Immature natural killer cell (primary cell): Measurements from ENCODE around the gene HRH1. TPM values are rescaled to one million over a fixed set of nuclear protein-coding genes. Genes with fewer than 3 reads are reported as not detected.
"Not testable (repeated sequence)": the region's sequence is repeated elsewhere in the genome, so short reads cannot be mapped to it uniquely, and the experiment has no call there.

Experiments used
- DNase-seq, 3 donors: peaks; one replicate each; pipeline ENCODE4 v3.0.0; 2022; ENCODE audit warnings: mixed read lengths in 1 of 3
- H3K27ac Mint-ChIP-seq, 6 donors: one replicate each; pipeline ENCODE4 v1.8.0; 2020; ENCODE audit warnings: mixed read lengths in 6 of 6, mild to moderate bottlenecking in 5 of 6, inconsistent platforms in 4 of 6, moderate library complexity in 3 of 6
- H3K27me3 Mint-ChIP-seq, 3 donors: one replicate each; pipeline ENCODE4 v1.8.0; 2020 to 2021; ENCODE audit warnings: low read depth in 3 of 3, mild to moderate bottlenecking in 3 of 3, mixed read lengths in 3 of 3, moderate library complexity in 3 of 3, inconsistent platforms in 1 of 3
- H3K36me3 Mint-ChIP-seq, 3 donors: one replicate each; pipeline ENCODE4 v1.8.0; 2020; ENCODE audit warnings: mixed read lengths in 3 of 3, inconsistent platforms in 2 of 3, mild to moderate bottlenecking in 2 of 3
- H3K4me1 Mint-ChIP-seq, 2 donors: one replicate each; pipeline ENCODE4 v1.8.0; 2020; ENCODE audit warnings: inconsistent platforms in 2 of 2, mild to moderate bottlenecking in 2 of 2, mixed read lengths in 2 of 2, moderate library complexity in 1 of 2
- H3K4me3 Mint-ChIP-seq, 5 donors: one replicate each; pipeline ENCODE4 v1.8.0; 2020; ENCODE audit warnings: mild to moderate bottlenecking in 5 of 5, mixed read lengths in 5 of 5, inconsistent platforms in 3 of 5, moderate library complexity in 3 of 5
- H3K9me3 Mint-ChIP-seq, 6 donors: one replicate each; pipeline ENCODE4 v1.8.0; 2020; ENCODE audit warnings: mild to moderate bottlenecking in 6 of 6, mixed read lengths in 6 of 6, inconsistent platforms in 4 of 6, moderate library complexity in 3 of 6
- polyA plus RNA-seq, 3 donors: library from polyadenylated mRNA; unstranded; fragments of 300-500 nt; fragmentation: Illumina TruSeq; gene quantifications; one replicate each; pipeline ENCODE4 v1.2.3, GENCODE V29; 2021

HRH1 gene
- polyA plus RNA-seq, 3 donors from 2014 or later, result 0.97 TPM; not detected in 2

DNA sequence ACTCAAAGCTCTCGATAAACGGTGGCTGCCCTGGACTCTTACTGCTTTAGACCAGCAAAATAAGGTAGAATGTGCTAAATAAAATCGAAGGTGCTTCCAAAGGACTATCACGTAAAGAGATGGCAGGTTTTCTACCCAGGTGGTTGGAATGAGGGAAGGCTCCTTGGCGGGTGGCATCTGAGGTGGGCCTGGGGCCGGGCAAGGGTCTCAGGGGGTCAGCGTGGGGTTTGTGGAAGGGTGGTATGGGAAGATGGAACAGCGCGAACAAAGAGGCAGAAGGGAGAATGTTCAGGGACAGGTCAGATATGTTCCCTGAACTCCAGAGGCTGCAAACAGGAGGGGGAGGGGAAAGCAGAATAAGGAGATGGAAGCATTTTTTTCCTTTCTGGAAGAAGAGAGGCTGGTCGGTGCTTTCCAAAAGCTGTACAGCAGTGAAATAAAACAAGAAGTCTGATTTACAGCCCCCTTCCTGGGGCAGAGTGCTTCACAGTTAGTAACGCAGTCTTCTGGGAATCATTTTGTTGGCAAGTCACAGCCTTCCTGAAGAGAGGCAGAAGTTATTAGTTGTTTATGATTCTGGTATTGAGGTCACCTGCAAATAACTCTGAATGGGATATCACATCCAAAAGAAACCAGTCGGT, 59.6 kb downstream of the HRH1 start:
- Mint-ChIP-seq H3K36me3 (no peaks in the 10 kb centered on the region), H3K4me1 (no peaks in the 10 kb centered on the region), H3K27me3 (peaks cover 2 to 6% (median 5%) of the 10 kb centered on the region in 3 donors), H3K27ac (no peak overlapping the region), H3K4me3 (no peak overlapping the region), H3K9me3 (no peaks in the 10 kb centered on the region)
- no peak for DNase-seq

DNA sequence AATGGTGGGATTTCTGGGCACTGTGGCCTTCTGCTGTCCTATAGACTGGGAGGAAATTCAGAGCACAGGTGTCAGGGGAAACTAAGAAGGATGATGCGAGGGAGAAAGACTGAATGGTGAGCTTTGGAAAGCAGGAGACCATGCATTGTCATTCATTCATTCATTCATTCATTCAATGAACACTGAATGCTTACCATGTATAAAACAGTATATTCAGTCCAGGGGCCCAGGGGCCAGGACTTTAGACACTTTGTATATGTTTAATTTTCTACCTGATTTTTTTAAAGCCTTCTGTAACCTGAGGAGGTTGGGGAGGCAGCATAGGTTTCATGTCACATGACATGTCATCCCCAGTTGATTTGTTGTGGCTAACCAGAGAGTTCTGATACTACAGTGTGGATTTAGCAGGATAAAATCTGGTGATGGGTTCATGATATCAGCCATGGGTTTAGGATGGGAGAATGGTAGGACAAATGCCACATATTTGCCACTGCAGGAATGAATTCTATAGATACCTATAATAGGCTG, 60.2 kb downstream of the HRH1 start:
- H3K36me3 Mint-ChIP-seq, result no peaks in the 10 kb centered on the region
- no peak for DNase-seq
- H3K27me3 Mint-ChIP-seq, result peaks cover 2 to 6% (median 5%) of the 10 kb centered on the region in 3 donors
- H3K4me1 Mint-ChIP-seq, result no peaks in the 10 kb centered on the region
- H3K9me3 Mint-ChIP-seq, result no peaks in the 10 kb centered on the region
- H3K4me3 Mint-ChIP-seq, result no peak overlapping the region
- no peak overlapping the region for H3K27ac Mint-ChIP-seq

DNA sequence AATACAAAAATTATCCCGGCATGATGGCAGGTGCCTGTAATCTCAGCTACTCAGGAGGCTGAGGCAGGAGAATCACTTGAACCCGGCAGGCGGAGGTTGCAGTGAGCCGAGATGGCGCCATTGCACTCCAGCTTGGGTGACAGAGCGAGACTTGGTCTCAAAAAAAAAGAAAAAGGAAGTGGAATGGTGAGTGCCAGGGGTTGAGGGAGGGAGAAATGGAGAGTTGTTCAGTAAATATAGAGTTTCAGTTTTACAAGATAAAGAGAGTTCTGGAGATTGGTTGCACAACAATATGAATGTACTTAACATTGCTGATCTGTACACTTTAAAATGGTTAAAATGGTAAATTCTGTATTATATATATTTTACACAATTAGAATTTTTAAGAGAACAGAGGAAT, 63.1 kb downstream of the HRH1 start:
- not testable (repeated sequence) for DNase-seq, H3K36me3 Mint-ChIP-seq, H3K9me3 Mint-ChIP-seq, H3K27ac Mint-ChIP-seq, H3K4me3 Mint-ChIP-seq, H3K4me1 Mint-ChIP-seq, H3K27me3 Mint-ChIP-seq

DNA sequence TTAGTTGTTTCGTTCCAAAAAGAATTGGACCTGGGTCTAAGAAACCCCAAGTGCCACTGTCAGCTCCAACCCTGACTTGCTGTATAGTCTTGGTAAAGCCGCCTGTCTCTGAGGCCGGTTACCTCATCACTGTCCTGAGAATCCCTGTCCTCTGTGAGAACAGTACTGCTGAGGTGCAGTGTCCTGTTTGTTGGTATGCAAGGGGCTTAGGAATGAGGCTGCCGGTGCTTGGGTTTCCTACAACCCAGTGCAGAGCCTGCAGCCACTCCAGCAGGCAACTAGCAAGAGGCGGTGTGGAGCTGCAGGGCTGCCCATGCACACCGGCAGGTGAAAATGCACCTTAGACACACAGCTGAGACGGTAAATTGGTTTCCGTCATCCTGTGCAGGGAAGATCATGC, 65.9 kb downstream of the HRH1 start:
- no peaks in the 10 kb centered on the region for H3K9me3 Mint-ChIP-seq
- no peak overlapping the region for H3K4me3 Mint-ChIP-seq
- H3K36me3 Mint-ChIP-seq, result no peaks in the 10 kb centered on the region
- DNase-seq, result no peak
- no peak overlapping the region for H3K27ac Mint-ChIP-seq
- H3K27me3 Mint-ChIP-seq, result peaks cover 2 to 5% (median 4%) of the 10 kb centered on the region in 3 donors
- no peaks in the 10 kb centered on the region for H3K4me1 Mint-ChIP-seq

DNA sequence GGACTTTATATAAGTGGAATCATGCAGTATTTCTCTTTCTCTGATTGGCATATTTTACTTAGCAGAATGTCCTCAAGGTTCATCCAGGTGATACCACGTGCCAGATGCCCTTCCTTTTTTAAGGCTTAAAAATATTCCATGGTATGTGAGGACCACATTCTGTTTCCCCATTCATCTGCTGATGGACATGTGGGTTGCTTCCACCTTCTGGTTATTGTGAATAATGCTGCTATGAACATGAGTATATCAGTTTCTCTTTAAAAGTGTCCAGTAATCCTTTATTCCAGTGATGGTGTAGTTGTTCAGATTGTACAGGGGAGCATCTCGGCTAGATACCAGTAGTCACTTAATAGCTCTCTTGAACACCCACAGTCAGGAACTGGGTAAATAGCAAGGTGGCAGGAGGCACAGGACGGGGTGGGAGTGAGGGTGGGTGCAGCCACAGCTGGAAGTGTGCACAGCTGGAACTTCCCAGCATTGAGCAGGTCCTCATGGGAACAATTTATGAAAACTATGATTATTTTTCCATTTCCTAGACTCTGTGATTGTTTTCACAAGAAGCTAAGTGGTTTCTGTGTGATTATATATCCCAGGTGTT, 67.6 kb downstream of the HRH1 start:
- no peaks in the 10 kb centered on the region for H3K9me3 Mint-ChIP-seq
- peaks cover 0 to 2% of the 10 kb centered on the region in 2 donors for H3K4me1 Mint-ChIP-seq
- H3K4me3 Mint-ChIP-seq, result no peak overlapping the region
- no peak overlapping the region for H3K27ac Mint-ChIP-seq
- H3K27me3 Mint-ChIP-seq, result peaks cover 3 to 5% (median 3%) of the 10 kb centered on the region in 3 donors
- no peak for DNase-seq
- no peaks in the 10 kb centered on the region for H3K36me3 Mint-ChIP-seq

DNA sequence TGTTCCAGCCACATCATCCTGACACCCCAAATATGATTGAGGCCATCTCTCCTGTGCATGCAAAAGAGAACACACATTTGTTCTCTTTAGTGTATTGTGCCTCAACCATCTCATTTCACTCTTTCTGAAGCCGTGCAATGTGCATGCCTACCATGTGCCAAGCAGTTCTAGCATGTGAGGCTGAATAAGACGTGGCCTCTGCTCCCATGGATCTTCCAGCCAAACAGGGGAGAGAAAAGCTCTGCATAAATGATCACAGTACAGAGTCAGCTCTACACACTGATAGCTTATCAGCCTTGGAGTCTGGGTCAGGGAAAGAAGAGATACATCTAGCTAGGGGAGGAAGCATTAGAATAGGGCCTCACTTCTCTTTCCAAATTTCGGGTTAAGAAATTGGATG, 69.7 kb downstream of the HRH1 start:
- Mint-ChIP-seq H3K4me1 (peaks cover 0 to 5% of the 10 kb centered on the region in 2 donors), H3K36me3 (no peaks in the 10 kb centered on the region), H3K27ac (no peak overlapping the region)

DNA sequence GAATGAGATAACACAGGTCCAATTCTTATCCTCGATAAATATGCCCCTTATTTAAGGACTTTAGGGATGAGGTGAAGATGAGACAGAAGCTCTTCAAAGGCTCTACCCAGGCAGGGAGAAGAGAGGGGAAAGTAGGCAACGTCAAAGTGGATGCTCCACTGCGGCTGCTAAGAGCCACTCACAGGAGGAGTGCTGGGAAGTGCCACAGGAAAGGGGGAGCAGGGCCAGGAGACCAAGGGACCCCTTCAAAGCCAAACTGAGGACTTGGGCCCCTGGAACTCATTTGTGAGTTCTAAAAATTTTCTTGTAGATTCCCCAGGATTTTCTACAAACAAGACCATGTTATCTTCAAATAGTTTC, 70.6 kb downstream of the HRH1 start:
- Mint-ChIP-seq H3K36me3 (no peaks in the 10 kb centered on the region), H3K4me3 (no peak overlapping the region), H3K4me1 (peaks cover 0 to 5% of the 10 kb centered on the region in 2 donors), H3K27me3 (peaks cover 2 to 3% (median 2%) of the 10 kb centered on the region in 3 donors), H3K27ac (no peak overlapping the region), H3K9me3 (no peaks in the 10 kb centered on the region)
- no peak for DNase-seq

More for the DNA sequence above, 69.7 kb downstream of the HRH1 start:
- Mint-ChIP-seq H3K4me3 (no peak overlapping the region), H3K9me3 (no peaks in the 10 kb centered on the region), H3K27me3 (peaks cover 2 to 3% (median 2%) of the 10 kb centered on the region in 3 donors)
- no peak for DNase-seq

DNA sequence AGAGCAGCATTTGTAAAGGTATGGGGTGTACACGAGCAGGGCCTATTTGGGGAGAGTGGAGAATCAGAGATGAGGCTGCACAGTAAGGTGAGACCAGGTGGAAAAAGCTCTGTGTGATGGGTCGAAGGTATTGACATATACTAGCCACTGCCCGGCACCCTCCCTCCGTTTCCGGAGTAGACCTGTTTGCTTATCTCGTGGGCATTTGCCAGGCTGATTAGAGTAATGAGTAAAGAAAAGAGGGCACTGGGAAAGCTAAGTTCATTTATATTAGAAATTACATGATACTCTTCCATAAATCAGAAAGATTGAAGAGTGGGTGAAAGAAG, 71.7 kb downstream of the HRH1 start:
- peaks cover 0 to 5% of the 10 kb centered on the region in 2 donors for H3K4me1 Mint-ChIP-seq
- H3K4me3 Mint-ChIP-seq, result no peak overlapping the region
- no peaks in the 10 kb centered on the region for H3K9me3 Mint-ChIP-seq
- H3K27ac Mint-ChIP-seq, result no peak overlapping the region
- no peaks in the 10 kb centered on the region for H3K36me3 Mint-ChIP-seq
- H3K27me3 Mint-ChIP-seq, result peaks cover 2 to 6% (median 2%) of the 10 kb centered on the region in 3 donors
- DNase-seq, result no peak

DNA sequence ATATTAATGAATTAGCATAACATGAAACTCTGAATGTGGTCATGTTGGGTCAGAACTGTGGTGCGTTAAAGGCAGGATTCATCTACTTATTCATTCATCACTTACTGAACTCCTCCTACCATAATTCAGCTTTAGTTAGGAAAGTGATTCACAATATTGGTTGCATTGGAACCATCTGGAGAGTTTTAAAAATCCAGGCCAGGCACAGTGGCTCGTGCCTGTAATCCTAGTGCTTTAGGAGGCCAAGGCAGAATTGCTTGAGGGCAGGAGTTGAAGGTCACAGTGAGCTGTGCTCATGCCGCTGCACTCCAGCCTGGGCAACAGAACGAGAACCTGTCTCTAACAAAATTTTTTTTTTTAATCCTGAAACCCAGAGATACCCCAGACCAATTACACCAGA, 73.7 kb downstream of the HRH1 start:
- Mint-ChIP-seq H3K4me1 (peaks cover 0 to 5% of the 10 kb centered on the region in 2 donors), H3K27ac (no peak overlapping the region), H3K36me3 (no peaks in the 10 kb centered on the region), H3K4me3 (no peak overlapping the region), H3K9me3 (no peaks in the 10 kb centered on the region), H3K27me3 (peaks cover 0 to 6% (median 6%) of the 10 kb centered on the region in 3 donors)
- DNase-seq, result no peak

DNA sequence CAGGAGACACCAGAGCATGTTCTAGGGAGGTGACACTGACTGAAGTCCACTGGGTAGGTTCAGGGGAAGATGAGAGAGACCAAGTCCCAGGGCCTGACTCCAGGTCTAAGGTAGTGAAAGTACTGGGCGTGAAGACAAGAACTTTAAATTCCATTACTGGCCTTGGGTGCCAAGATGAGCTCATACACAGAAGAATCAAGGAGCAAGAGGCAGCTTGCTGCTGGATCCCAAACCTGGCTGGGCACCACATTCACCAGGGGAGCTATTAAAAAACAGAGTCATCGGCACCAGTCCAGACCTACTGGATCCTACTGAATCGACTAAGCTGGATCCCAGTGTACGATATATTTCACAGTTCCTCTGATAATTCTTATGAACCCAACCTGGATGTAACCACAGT, 75.8 kb downstream of the HRH1 start:
- peaks cover 0 to 6% (median 5%) of the 10 kb centered on the region in 3 donors for H3K27me3 Mint-ChIP-seq
- no peak for DNase-seq
- H3K4me1 Mint-ChIP-seq, result peaks cover 0 to 5% of the 10 kb centered on the region in 2 donors
- H3K9me3 Mint-ChIP-seq, result no peaks in the 10 kb centered on the region
- no peaks in the 10 kb centered on the region for H3K36me3 Mint-ChIP-seq
- H3K4me3 Mint-ChIP-seq, result no peak overlapping the region
- H3K27ac Mint-ChIP-seq, result no peak overlapping the region

DNA sequence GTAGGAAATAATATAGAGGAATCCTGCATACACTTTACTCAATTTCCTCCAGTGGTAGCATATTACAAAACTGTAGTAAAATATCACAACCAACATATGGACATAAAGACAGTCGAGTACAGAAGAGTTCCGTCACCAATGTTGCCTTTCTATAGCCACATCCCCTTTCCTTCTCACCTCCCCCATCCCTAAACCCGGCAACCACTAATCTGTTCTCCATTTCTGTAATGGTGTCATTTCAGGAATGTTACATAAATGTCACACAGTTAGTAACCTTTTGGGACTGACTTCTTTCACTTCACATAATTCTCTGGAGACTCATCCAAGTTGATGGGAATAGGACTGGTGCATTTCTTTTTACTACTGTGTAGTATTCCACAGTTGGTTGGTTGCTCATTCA, 76.5 kb downstream of the HRH1 start:
- DNase-seq, result no peak
- Mint-ChIP-seq H3K4me1 (peaks cover 0 to 5% of the 10 kb centered on the region in 2 donors), H3K9me3 (no peaks in the 10 kb centered on the region), H3K27me3 (peaks cover 2 to 11% (median 3%) of the 10 kb centered on the region in 3 donors), H3K27ac (no peak overlapping the region), H3K36me3 (no peaks in the 10 kb centered on the region), H3K4me3 (no peak overlapping the region)

DNA sequence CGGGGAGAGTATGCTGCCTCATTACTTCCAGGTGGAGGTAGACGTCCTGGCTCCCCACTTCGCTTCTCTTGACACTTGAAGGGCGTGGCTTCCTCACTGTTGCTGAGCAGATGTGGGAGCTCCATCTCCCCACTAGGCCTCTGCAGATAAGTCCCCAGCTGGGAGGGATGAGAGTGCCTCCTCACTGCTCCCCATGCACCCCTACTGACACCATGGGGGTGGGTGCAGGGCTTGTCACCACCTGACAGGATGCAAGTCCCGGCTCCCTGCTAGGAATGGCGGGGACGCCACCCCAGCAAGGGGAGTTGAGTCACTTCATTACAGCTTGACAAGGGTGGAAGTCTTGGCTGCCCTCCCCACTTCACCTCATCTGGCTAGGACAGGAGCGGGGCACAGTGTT, 81.1 kb downstream of the HRH1 start:
- no peaks in the 10 kb centered on the region for H3K4me1 Mint-ChIP-seq

DNA sequence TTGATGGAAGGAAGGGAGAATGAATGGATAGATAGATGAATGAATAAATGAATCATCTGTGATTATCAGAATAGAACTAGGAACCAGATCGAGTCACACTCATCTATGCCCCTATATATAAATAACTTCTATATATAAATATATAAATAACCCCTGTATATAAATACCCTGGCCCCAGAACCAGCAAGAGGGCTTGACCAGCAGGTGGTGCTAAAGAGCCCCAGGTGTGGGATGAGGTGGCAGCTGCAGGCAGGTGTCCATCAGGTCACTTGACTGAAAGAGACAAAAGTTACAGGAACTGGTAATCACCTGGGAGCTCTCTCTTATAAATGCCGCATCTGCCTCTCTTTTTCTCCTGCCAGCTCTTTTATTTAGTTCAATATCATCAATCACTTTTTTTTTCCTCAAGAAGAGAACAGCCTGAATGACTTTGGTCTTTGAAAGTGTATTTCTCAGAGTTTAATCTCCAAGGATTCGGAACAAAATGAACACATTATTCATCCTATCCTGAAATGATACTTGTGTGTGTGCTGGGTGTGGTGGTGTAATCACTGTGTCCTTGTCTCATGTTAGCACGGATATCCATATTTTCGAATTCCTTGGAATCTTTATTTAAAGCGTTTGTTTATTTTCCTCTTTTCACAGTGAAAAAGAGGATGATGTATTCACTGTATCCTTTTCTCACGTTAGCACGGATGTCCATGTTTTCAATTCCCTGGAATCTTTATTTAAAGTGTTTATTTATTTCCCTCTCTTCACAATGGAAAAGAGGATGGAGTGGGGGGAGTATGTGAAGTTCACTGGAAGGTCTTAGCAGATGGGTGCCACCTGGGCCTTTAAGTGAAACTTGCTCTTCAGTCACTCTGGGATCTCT, 82.5 kb downstream of the HRH1 start:
- H3K27me3 Mint-ChIP-seq, result peaks cover 3 to 14% (median 7%) of the 10 kb centered on the region in 3 donors
- H3K36me3 Mint-ChIP-seq, result peaks cover 0 to 3% (median 0%) of the 10 kb centered on the region in 3 donors
- H3K27ac Mint-ChIP-seq, result no peak overlapping the region
- H3K4me1 Mint-ChIP-seq, result no peaks in the 10 kb centered on the region
- H3K9me3 Mint-ChIP-seq, result no peaks in the 10 kb centered on the region
- peak; percentile 59 to 70 (median 64) for DNase-seq
- no peak overlapping the region for H3K4me3 Mint-ChIP-seq

More for the DNA sequence above, 81.1 kb downstream of the HRH1 start:
- Mint-ChIP-seq H3K36me3 (peaks cover 0 to 3% (median 0%) of the 10 kb centered on the region in 3 donors), H3K9me3 (no peaks in the 10 kb centered on the region), H3K4me3 (no peak overlapping the region), H3K27me3 (peaks cover 7 to 17% (median 7%) of the 10 kb centered on the region in 3 donors), H3K27ac (no peak overlapping the region)
- no peak for DNase-seq

DNA sequence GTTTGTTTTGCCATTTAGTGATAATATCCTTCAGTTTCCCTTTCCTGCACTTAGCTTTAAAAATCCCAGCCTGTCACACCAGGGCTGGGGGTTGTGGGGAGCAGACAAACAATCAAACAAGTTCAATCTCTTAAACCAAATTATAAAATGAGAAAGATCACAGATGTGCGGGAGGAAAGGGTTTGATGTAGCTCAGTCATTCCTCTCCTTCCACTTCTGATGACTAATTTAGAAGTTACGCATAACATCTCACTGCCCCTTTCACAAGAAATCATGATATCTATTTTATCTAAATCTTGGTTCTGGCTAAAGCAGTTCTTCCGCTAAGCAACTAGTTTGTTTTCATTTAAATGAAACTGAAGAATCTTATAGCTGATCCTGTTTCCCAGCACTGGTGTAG, 83.8 kb downstream of the HRH1 start:
- Mint-ChIP-seq H3K4me3 (no peak overlapping the region), H3K4me1 (no peaks in the 10 kb centered on the region), H3K27ac (peak overlapping the region in 1 of 6 donors; percentile 48), H3K27me3 (peaks cover 4 to 12% (median 7%) of the 10 kb centered on the region in 3 donors), H3K36me3 (peaks cover 0 to 3% (median 0%) of the 10 kb centered on the region in 3 donors), H3K9me3 (no peaks in the 10 kb centered on the region)
- no peak for DNase-seq
